Measurements from ENCODE around the gene TMEM63B. TPM values are rescaled to one million over a fixed set of nuclear protein-coding genes. Genes with fewer than 3 reads are reported as not detected.

The TMEM63B gene
- total RNA-seq, 4 donors from 2014 or later: 21.6 to 41.7 (median 29.3) TPM

- DNase-seq: no peak
- Histone ChIP-seq H3K4me3 (replicated peaks in 1 of 3) (no peak overlapping the region), H3K9me3 (no peaks in the 10 kb centered on the region), H3K4me1 (peaks cover 0 to 14% of the 10 kb centered on the region in 2 donors), H3K36me3 (no peaks in the 10 kb centered on the region), H3K27me3 (no peaks in the 10 kb centered on the region), H3K27ac (no peak overlapping the region)
- intact Hi-C loops (cut with DNase I): loop anchor here (5.0 kb wide), 1 partner anchor 35 kb away; no protein-coding TSS in a partner anchor
- TF ChIP-seq POLR2A (IDR thresholded peaks at IDR 0.05) (no peak), CTCF (IDR thresholded peaks at IDR 0.05) (no peak)
- WGBS, 2 donors: 100% methylated on average over 1 to 2 of the region's 2 CpGs
Observed at GRCh38 chr6:44102527-44102926, 24.8 kb upstream of the TMEM63B start.

- H3K4me3 ChIP-seq (replicated peaks in 1 of 3): no peak overlapping the region
- peaks cover 0 to 14% of the 10 kb centered on the region in 2 donors for H3K4me1 ChIP-seq
- H3K9me3 ChIP-seq: no peaks in the 10 kb centered on the region
- TF ChIP-seq POLR2A (IDR thresholded peaks at IDR 0.05): no peak
- no peak for TF ChIP-seq CTCF (IDR thresholded peaks at IDR 0.05)
- DNase-seq: peak; percentile 19 to 22
- H3K27me3 ChIP-seq: no peaks in the 10 kb centered on the region
- intact Hi-C loops (cut with DNase I): loop anchor here (5.0 kb wide), 1 partner anchor 33 kb away; no protein-coding TSS in a partner anchor
- 68 to 75% methylated on average over 3 of the region's 3 CpGs for WGBS, 2 donors
- H3K36me3 ChIP-seq: peaks cover 0 to 5% of the 10 kb centered on the region in 2 donors
- H3K27ac ChIP-seq: peak overlapping the region in 1 of 3 donors; percentile 41
Observed at GRCh38 chr6:44104481-44105021, 22.8 kb upstream of the TMEM63B start.

- 77 to 86% methylated on average over 7 of the region's 7 CpGs for WGBS, 2 donors
- Histone ChIP-seq H3K4me1 (peaks cover 0 to 14% of the 10 kb centered on the region in 2 donors), H3K4me3 (replicated peaks in 1 of 3) (no peak overlapping the region), H3K27ac (peak overlapping the region in 2 of 3 donors; percentile 36 to 41), H3K27me3 (no peaks in the 10 kb centered on the region), H3K36me3 (peaks cover 0 to 5% of the 10 kb centered on the region in 2 donors), H3K9me3 (no peaks in the 10 kb centered on the region)
- intact Hi-C loops (cut with DNase I): no loop called here
- no peak for DNase-seq
- TF ChIP-seq CTCF (IDR thresholded peaks at IDR 0.05) (no peak), POLR2A (IDR thresholded peaks at IDR 0.05) (no peak)
Observed at GRCh38 chr6:44105146-44105545, 22.2 kb upstream of the TMEM63B start.

- intact Hi-C loops (cut with DNase I): no loop called here
- H3K4me1 ChIP-seq: peaks cover 0 to 14% of the 10 kb centered on the region in 2 donors
- peaks cover 0 to 9% of the 10 kb centered on the region in 2 donors for H3K36me3 ChIP-seq
- no peak overlapping the region for H3K4me3 ChIP-seq (replicated peaks in 1 of 3)
- no peak for TF ChIP-seq POLR2A (IDR thresholded peaks at IDR 0.05)
- peak overlapping the region in 1 of 3 donors; percentile 41 for H3K27ac ChIP-seq
- WGBS, 2 donors: 90 to 97% methylated on average over 3 of the region's 3 CpGs
- no peaks in the 10 kb centered on the region for H3K9me3 ChIP-seq
- no peak for DNase-seq
- no peaks in the 10 kb centered on the region for H3K27me3 ChIP-seq
Observed at GRCh38 chr6:44105993-44106740, 21.2 kb upstream of the TMEM63B start.

- TF ChIP-seq CTCF (IDR thresholded peaks at IDR 0.05) (no peak), POLR2A (IDR thresholded peaks at IDR 0.05) (no peak)
- Histone ChIP-seq H3K36me3 (peaks cover 0 to 9% of the 10 kb centered on the region in 2 donors), H3K4me1 (peaks cover 0 to 14% of the 10 kb centered on the region in 2 donors), H3K27ac (no peak overlapping the region), H3K4me3 (replicated peaks in 1 of 3) (no peak overlapping the region), H3K9me3 (no peaks in the 10 kb centered on the region), H3K27me3 (no peaks in the 10 kb centered on the region)
- DNase-seq: no peak
- intact Hi-C loops (cut with DNase I): no loop called here
- WGBS, 2 donors: 94 to 99% methylated on average over 5 of the region's 5 CpGs
Observed at GRCh38 chr6:44107017-44107416, 20.3 kb upstream of the TMEM63B start.

All from thyroid gland (tissue), 4 donors.